ENCODE data around the gene FBXO36.

DNA sequence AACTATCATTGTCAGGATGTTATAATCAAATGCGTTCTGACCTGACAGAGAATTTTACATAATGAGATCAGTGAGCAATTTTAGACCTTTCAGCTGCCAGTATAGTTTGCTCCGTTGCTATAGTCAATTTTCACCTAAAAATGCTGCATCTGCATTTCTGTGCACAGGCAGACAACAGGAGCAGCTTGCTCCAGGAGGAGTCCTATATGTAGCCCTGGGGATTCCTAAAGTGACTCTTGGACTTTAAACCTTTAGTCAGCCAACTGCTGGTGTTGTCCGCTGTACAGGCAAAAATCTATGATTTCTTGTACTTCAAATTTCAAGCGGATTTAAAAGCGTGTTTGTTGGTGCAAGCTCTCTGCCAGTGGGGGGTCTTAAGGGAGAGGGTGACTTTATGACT is 120.7 kb downstream of the FBXO36 start:
- TF ChIP-seq, protein P1, sequence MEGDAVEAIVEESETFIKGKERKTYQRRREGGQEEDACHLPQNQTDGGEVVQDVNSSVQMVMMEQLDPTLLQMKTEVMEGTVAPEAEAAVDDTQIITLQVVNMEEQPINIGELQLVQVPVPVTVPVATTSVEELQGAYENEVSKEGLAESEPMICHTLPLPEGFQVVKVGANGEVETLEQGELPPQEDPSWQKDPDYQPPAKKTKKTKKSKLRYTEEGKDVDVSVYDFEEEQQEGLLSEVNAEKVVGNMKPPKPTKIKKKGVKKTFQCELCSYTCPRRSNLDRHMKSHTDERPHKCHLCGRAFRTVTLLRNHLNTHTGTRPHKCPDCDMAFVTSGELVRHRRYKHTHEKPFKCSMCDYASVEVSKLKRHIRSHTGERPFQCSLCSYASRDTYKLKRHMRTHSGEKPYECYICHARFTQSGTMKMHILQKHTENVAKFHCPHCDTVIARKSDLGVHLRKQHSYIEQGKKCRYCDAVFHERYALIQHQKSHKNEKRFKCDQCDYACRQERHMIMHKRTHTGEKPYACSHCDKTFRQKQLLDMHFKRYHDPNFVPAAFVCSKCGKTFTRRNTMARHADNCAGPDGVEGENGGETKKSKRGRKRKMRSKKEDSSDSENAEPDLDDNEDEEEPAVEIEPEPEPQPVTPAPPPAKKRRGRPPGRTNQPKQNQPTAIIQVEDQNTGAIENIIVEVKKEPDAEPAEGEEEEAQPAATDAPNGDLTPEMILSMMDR (IDR thresholded peaks at IDR 0.05): no peak
- no peak for TF ChIP-seq POLR2A (IDR thresholded peaks at IDR 0.05)
